ENCODE data around the gene TNFRSF1B.

TNFRSF1B gene

GRCh38 chr1:12162459-12163137 is 4.2 kb upstream of the TNFRSF1B start:
- no peak for TF ChIP-seq CTCF (IDR thresholded peaks at IDR 0.05; ENCODE audit: extremely low read depth, insufficient read depth, missing control alignments)
- no peak for DNase-seq (ENCODE audit: low spot score)
- in situ Hi-C loops (cut with MboI; ENCODE audit: low pct_unique_long_range_greater_than_20kb, low sequenced_read_pairs, unreplicated experiment): no loop called here

- in situ Hi-C loops (cut with MboI; ENCODE audit: low pct_unique_long_range_greater_than_20kb, low sequenced_read_pairs, unreplicated experiment): no loop called here
- TF ChIP-seq CTCF (IDR thresholded peaks at IDR 0.05; ENCODE audit: extremely low read depth, insufficient read depth, missing control alignments): no peak
- peak; percentile 51 for DNase-seq (ENCODE audit: low spot score)
Observed at GRCh38 chr1:12163210-12163609, 3.6 kb upstream of the TNFRSF1B start.

GRCh38 chr1:12164210-12164609 is 2.6 kb upstream of the TNFRSF1B start:
- TF ChIP-seq CTCF (IDR thresholded peaks at IDR 0.05; ENCODE audit: extremely low read depth, insufficient read depth, missing control alignments): no peak
- in situ Hi-C loops (cut with MboI; ENCODE audit: low pct_unique_long_range_greater_than_20kb, low sequenced_read_pairs, unreplicated experiment): no loop called here
- no peak for DNase-seq (ENCODE audit: low spot score)

GRCh38 chr1:12165342-12165741 is 1.4 kb upstream of the TNFRSF1B start:
- TF ChIP-seq CTCF (IDR thresholded peaks at IDR 0.05; ENCODE audit: extremely low read depth, insufficient read depth, missing control alignments): no peak
- DNase-seq (ENCODE audit: low spot score): no peak
- in situ Hi-C loops (cut with MboI; ENCODE audit: low pct_unique_long_range_greater_than_20kb, low sequenced_read_pairs, unreplicated experiment): no loop called here

GRCh38 chr1:12167493-12168429 is 970 bp downstream of the TNFRSF1B start:
- in situ Hi-C loops (cut with MboI; ENCODE audit: low pct_unique_long_range_greater_than_20kb, low sequenced_read_pairs, unreplicated experiment): no loop called here
- DNase-seq (ENCODE audit: low spot score): peak; percentile 63
- TF ChIP-seq CTCF (IDR thresholded peaks at IDR 0.05; ENCODE audit: extremely low read depth, insufficient read depth, missing control alignments): no peak

- in situ Hi-C loops (cut with MboI; ENCODE audit: low pct_unique_long_range_greater_than_20kb, low sequenced_read_pairs, unreplicated experiment): no loop called here
- TF ChIP-seq CTCF (IDR thresholded peaks at IDR 0.05; ENCODE audit: extremely low read depth, insufficient read depth, missing control alignments): no peak
- no peak for DNase-seq (ENCODE audit: low spot score)
Observed at GRCh38 chr1:12168451-12169160, 1.8 kb downstream of the TNFRSF1B start.

Measured in GM13977 (cell line).